ENCODE data around the gene NUDT2.

Gene NUDT2

GRCh38 chr9:34385561-34386230, 56.3 kb downstream of the NUDT2 start:
- no peak for DNase-seq (ENCODE audit: low read depth)

GRCh38 chr9:34386656-34387055, 57.3 kb downstream of the NUDT2 start:
- no peak for DNase-seq (ENCODE audit: low read depth)

- DNase-seq (ENCODE audit: low read depth), result no peak
These were observed 57.9 kb downstream of the NUDT2 start for GRCh38 chr9:34387239-34387638.

GRCh38 chr9:34392511-34392910, 63.1 kb downstream of the NUDT2 start:
- no peak for DNase-seq (ENCODE audit: low read depth)

Measured in T-helper 22 cell (primary cell).